Naive thymus-derived CD8-positive, alpha-beta T cell (primary cell): ENCODE data around the gene CACNB1. TPM values are rescaled to one million over a fixed set of nuclear protein-coding genes. Genes with fewer than 3 reads are reported as not detected.
A peak's percentile ranks its signal among the peaks of the same experiment; 100 is the strongest.

ENCODE experiments used
- ATAC-seq, 2 donors: fragments of 150-1000 bp; cut with Tn5 transposase in 1 of 2; sonication (Bioruptor Pico), chemical (Tn5 transposase) in 1 of 2; 1 replicate in 1 of 2; 2 replicates in 1 of 2; pipeline ENCODE4 v1.10.0; 2021; ENCODE audit warnings: mild to moderate bottlenecking in 2 of 2, moderate library complexity in 2 of 2
- POLR2A ChIA-PET: fragments of 350-600 bp; sonication (Branson Sonifier 250); formaldehyde crosslinking; loops from one replicate; lab custom pipeline; 2021; ENCODE audit warnings: antibody characterized with exemption; lab: Charles Lee
- DNase-seq, 10 donors: peaks; one replicate each; pipeline versions ENCODE4 v3.0.0 to v3.0.0-alpha.2; 2020 to 2022
- H3K27ac Mint-ChIP-seq, 10 donors: one replicate each; pipeline ENCODE4 v1.8.0; 2020 to 2022; ENCODE audit warnings: mild to moderate bottlenecking in 10 of 10, mixed read lengths in 10 of 10, moderate library complexity in 4 of 10, inconsistent platforms in 1 of 10
- H3K27me3 Mint-ChIP-seq, 5 donors: one replicate each; pipeline ENCODE4 v1.8.0; 2021 to 2022; ENCODE audit warnings: mixed read lengths in 5 of 5
- H3K36me3 Mint-ChIP-seq, 3 donors: one replicate each; pipeline ENCODE4 v1.8.0; 2020 to 2022; ENCODE audit warnings: mixed read lengths in 3 of 3, mild to moderate bottlenecking in 2 of 3, inconsistent platforms in 1 of 3
- H3K4me1 Mint-ChIP-seq, 4 donors: one replicate each; pipeline ENCODE4 v1.8.0; 2021 to 2022; ENCODE audit warnings: mixed read lengths in 4 of 4
- H3K4me3 Mint-ChIP-seq, 10 donors: one replicate each; pipeline ENCODE4 v1.8.0; 2020 to 2022; ENCODE audit warnings: mild to moderate bottlenecking in 10 of 10, mixed read lengths in 10 of 10, moderate library complexity in 6 of 10, inconsistent platforms in 1 of 10
- H3K9me3 Mint-ChIP-seq, 9 donors: one replicate each; pipeline ENCODE4 v1.8.0; 2020 to 2022; ENCODE audit warnings: mixed read lengths in 9 of 9, mild to moderate bottlenecking in 3 of 9, inconsistent platforms in 1 of 9, moderate library complexity in 1 of 9
- polyA plus RNA-seq, 3 donors: library from polyadenylated mRNA; unstranded; fragments of 300-500 nt; fragmentation: Illumina TruSeq; gene quantifications; one replicate each; pipeline ENCODE4 v1.2.3, GENCODE V29; 2021
- total RNA-seq, 8 experiments: library from RNA in 2 of 8; stranded (reverse) in 2 of 8; gene quantifications; one replicate each; pipeline ENCODE4 v1.2.3 and lab custom pipeline; 2021 to 2026

Gene CACNB1
- total and polyA plus RNA-seq, 5 experiments from 2014 or later, result 0.75 to 12.0 (median 6.3) TPM; not detected in 1

GRCh38 chr17:39186481-39187002 is 10.9 kb downstream of the CACNB1 start:
- no peaks in the 10 kb centered on the region for H3K4me1 Mint-ChIP-seq
- H3K27me3 Mint-ChIP-seq, result no peaks in the 10 kb centered on the region
- no peak overlapping the region for H3K27ac Mint-ChIP-seq
- H3K4me3 Mint-ChIP-seq, result no peak overlapping the region
- no peaks in the 10 kb centered on the region for H3K9me3 Mint-ChIP-seq
- POLR2A ChIA-PET, result interaction anchor here (0.7 kb wide), 1 partner anchor 11 kb away, joined by 3 read pairs; the partner anchor contains the start of gene CACNB1
- DNase-seq (no peak), ATAC-seq (no peak)
- H3K36me3 Mint-ChIP-seq, result peaks cover 0 to 40% (median 3%) of the 10 kb centered on the region in 3 donors

GRCh38 chr17:39183720-39184119 is 13.7 kb downstream of the CACNB1 start:
- no peak overlapping the region for H3K4me3 Mint-ChIP-seq
- no peaks in the 10 kb centered on the region for H3K27me3 Mint-ChIP-seq
- DNase-seq (no peak), ATAC-seq (no peak)
- H3K9me3 Mint-ChIP-seq, result no peaks in the 10 kb centered on the region
- peaks cover 0 to 36% (median 3%) of the 10 kb centered on the region in 3 donors for H3K36me3 Mint-ChIP-seq
- POLR2A ChIA-PET, result interaction anchor here (0.8 kb wide), 1 partner anchor 10 kb away, joined by 3 read pairs; no protein-coding TSS in a partner anchor
- H3K4me1 Mint-ChIP-seq, result no peaks in the 10 kb centered on the region
- peak overlapping the region in 1 of 10 donors; percentile 56 for H3K27ac Mint-ChIP-seq

GRCh38 chr17:39183045-39183444 is 14.4 kb downstream of the CACNB1 start:
- H3K4me3 Mint-ChIP-seq, result no peak overlapping the region
- POLR2A ChIA-PET, result interaction anchor here (0.8 kb wide), 1 partner anchor 10 kb away, joined by 3 read pairs; no protein-coding TSS in a partner anchor

GRCh38 chr17:39181303-39181702 is 16.2 kb downstream of the CACNB1 start:
- POLR2A ChIA-PET, result no interaction called here

More at GRCh38 chr17:39183045-39183444, 14.4 kb downstream of the CACNB1 start:
- no peaks in the 10 kb centered on the region for H3K27me3 Mint-ChIP-seq
- no peak for DNase-seq
- H3K9me3 Mint-ChIP-seq, result no peaks in the 10 kb centered on the region
- H3K27ac Mint-ChIP-seq, result peak overlapping the region in 3 of 10 donors; percentile 3 to 48 (median 31)
- H3K36me3 Mint-ChIP-seq, result peaks cover 0 to 30% (median 0%) of the 10 kb centered on the region in 3 donors
- no peaks in the 10 kb centered on the region for H3K4me1 Mint-ChIP-seq
- ATAC-seq, result no peak

DNA sequence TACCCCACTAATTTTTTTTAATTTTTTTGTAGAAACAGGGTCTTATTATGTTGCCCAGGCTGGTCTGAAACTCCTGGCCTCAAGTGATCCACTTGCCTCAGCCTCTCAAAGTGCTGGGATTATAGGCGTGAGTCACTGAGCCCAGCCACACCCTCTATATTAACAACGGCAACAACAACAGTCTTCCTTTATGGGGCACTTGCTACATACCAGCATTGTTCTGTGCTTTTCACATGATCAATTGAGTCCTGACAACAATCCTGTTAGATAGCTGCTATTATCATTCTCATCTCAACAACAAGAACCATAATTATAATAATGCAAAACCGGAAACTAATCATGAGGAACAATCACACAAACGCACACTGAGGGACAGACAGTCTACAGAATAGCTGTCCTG is 18.9 kb downstream of the CACNB1 start:
- DNase-seq, result no peak
- Mint-ChIP-seq H3K27ac (no peak overlapping the region), H3K4me1 (peaks cover 1 to 15% (median 8%) of the 10 kb centered on the region in 4 donors), H3K9me3 (no peaks in the 10 kb centered on the region), H3K4me3 (no peak overlapping the region), H3K36me3 (peaks cover 0 to 14% (median 0%) of the 10 kb centered on the region in 3 donors), H3K27me3 (no peaks in the 10 kb centered on the region)
- POLR2A ChIA-PET, result interaction anchor here (0.7 kb wide), 1 partner anchor 46 kb away, joined by 7 read pairs; no protein-coding TSS in a partner anchor
- no peak for ATAC-seq

More at GRCh38 chr17:39181303-39181702, 16.2 kb downstream of the CACNB1 start:
- ATAC-seq, result no peak
- DNase-seq, result no peak
- Mint-ChIP-seq H3K9me3 (no peaks in the 10 kb centered on the region), H3K27ac (no peak overlapping the region), H3K4me3 (no peak overlapping the region), H3K4me1 (no peaks in the 10 kb centered on the region), H3K36me3 (peaks cover 0 to 26% (median 0%) of the 10 kb centered on the region in 3 donors), H3K27me3 (no peaks in the 10 kb centered on the region)

- Mint-ChIP-seq H3K27me3 (no peaks in the 10 kb centered on the region), H3K27ac (peak overlapping the region in 1 of 10 donors; percentile 52), H3K4me3 (no peak overlapping the region), H3K36me3 (peaks cover 0 to 4% (median 0%) of the 10 kb centered on the region in 3 donors), H3K4me1 (peaks cover 11 to 28% (median 18%) of the 10 kb centered on the region in 4 donors), H3K9me3 (no peaks in the 10 kb centered on the region)
- POLR2A ChIA-PET, result no interaction called here
- ATAC-seq, result no peak
- no peak for DNase-seq
These were observed 20.2 kb downstream of the CACNB1 start for GRCh38 chr17:39177256-39177655.

DNA sequence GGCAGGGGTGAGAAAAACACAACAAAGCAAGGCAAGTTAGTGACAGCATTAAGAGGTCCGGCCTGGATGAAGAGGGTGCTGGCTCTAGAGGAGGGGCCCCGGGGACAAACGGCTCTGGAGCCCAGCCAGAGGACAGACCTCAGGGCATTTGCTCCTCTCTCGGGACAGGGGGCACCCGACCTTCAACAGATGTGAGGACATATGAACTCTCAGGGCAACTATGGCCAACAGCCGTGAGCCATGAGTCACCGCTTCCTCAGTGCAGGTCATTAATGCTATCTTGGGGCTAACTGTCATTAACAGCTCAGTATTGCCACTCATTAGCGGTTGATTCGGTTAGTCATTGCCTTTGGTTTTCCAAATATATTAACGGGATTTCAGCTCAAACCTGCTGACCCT is 21.8 kb downstream of the CACNB1 start:
- ATAC-seq (no peak), DNase-seq (no peak)
- no peak overlapping the region for H3K4me3 Mint-ChIP-seq
- no peaks in the 10 kb centered on the region for H3K27me3 Mint-ChIP-seq
- POLR2A ChIA-PET, result interaction anchor here (0.9 to 2.4 kb wide), 5 partner anchors 21 to 193 kb away, joined by 4 to 14 read pairs (median 5); partner anchors contain the start of gene RPL19
- H3K4me1 Mint-ChIP-seq, result peaks cover 16 to 33% (median 24%) of the 10 kb centered on the region in 4 donors
- H3K36me3 Mint-ChIP-seq, result peaks cover 0 to 4% (median 0%) of the 10 kb centered on the region in 3 donors
- H3K9me3 Mint-ChIP-seq, result no peaks in the 10 kb centered on the region
- no peak overlapping the region for H3K27ac Mint-ChIP-seq

DNA sequence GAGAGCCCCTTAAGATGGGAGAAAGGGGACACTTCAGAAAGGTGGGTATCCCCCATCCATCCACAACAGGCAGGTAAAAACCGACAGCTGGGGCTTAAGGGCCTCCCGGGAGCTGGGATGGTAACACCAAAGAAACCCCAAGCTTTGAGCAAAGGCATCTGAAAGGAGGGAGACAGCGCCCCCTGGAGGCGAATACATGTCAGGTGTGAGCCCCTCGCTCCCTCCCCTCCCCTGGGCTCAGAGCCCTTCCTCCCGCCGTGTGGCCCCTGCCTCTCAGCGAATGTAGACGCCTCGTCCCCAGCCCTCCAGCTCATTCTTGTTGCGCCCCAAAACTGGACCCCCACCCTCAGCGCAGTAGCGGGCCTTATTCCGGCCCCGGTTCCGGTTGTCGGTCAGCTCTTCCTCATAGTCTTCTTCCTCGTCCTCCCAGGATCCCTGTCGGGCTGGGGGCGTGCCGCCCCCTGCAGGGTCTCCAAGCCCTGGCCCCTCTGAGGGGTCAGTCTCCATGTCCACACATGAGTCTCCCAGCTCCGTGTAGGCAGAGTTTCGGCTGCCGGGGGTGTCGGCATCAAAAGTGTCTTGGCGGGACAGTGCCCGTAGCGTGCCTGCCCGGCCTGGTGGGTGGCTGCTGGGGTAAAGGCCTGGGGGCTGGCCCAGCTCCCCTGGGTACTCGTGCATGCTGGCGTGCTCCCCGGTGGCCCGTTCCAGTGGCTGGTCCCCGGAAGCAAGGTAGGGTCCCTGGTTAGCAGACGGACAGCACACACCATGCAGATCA is 22.4 kb downstream of the CACNB1 start:
- Mint-ChIP-seq H3K27me3 (no peaks in the 10 kb centered on the region), H3K9me3 (no peaks in the 10 kb centered on the region), H3K36me3 (peaks cover 0 to 4% (median 0%) of the 10 kb centered on the region in 3 donors), H3K4me1 (peaks cover 16 to 33% (median 25%) of the 10 kb centered on the region in 4 donors), H3K27ac (peak overlapping the region in 2 of 10 donors; percentile 51 to 77), H3K4me3 (no peak overlapping the region)
- POLR2A ChIA-PET, result interaction anchor here (0.5 to 2.4 kb wide), 11 partner anchors 21 to 273 kb away, joined by 3 to 14 read pairs (median 5); partner anchors contain the start of gene RPL19
- peak; percentile 68 to 90 (median 78) for DNase-seq
- ATAC-seq, result peak; percentile 94 to 98

- Mint-ChIP-seq H3K9me3 (no peaks in the 10 kb centered on the region), H3K27me3 (peaks cover 0 to 4% (median 0%) of the 10 kb centered on the region in 5 donors), H3K27ac (peak overlapping the region in 5 of 10 donors; percentile 9 to 68 (median 29)), H3K4me3 (no peak overlapping the region), H3K4me1 (peaks cover 16 to 35% (median 28%) of the 10 kb centered on the region in 4 donors), H3K36me3 (peaks cover 0 to 4% (median 0%) of the 10 kb centered on the region in 3 donors)
- ATAC-seq (peak in 1 of 2 donors; percentile 9), DNase-seq (no peak)
- POLR2A ChIA-PET, result interaction anchor here (1.0 to 2.4 kb wide), 5 partner anchors 9 to 213 kb away, joined by 3 to 14 read pairs (median 4); no protein-coding TSS in a partner anchor
These were observed 23.8 kb downstream of the CACNB1 start for GRCh38 chr17:39173526-39174274.

DNA sequence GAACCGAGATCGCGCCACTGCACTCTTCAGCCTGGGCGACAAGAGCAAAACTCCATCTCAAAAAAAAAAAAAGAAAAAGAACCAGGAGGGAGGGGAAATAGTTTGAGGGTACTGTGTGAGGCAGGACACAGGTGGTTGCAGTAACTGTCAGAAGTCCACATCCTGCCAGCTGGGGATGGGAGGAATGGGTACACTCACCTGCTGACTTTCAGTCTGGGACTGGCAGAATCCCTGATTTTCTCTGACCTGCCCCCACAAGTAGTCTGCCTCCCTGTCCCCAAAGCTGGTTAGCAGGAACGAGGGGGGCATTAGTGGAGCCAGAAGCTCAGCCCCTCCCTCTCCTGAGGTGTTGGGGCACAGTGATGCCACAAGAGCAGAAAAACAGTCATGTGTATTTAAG is 24.4 kb downstream of the CACNB1 start:
- H3K27ac Mint-ChIP-seq, result peak overlapping the region in 4 of 10 donors; percentile 58 to 83 (median 69)
- H3K36me3 Mint-ChIP-seq, result peaks cover 0 to 4% (median 0%) of the 10 kb centered on the region in 3 donors
- POLR2A ChIA-PET, result interaction anchor here (1.0 to 2.4 kb wide), 2 partner anchors 8 to 191 kb away, joined by 4 to 14 read pairs; no protein-coding TSS in a partner anchor
- DNase-seq, result peak in 2 of 10 donors; percentile 14 to 22
- no peak overlapping the region for H3K4me3 Mint-ChIP-seq
- ATAC-seq, result peak in 1 of 2 donors; percentile 38
- peaks cover 16 to 35% (median 28%) of the 10 kb centered on the region in 4 donors for H3K4me1 Mint-ChIP-seq
- no peaks in the 10 kb centered on the region for H3K9me3 Mint-ChIP-seq
- peaks cover 0 to 6% (median 0%) of the 10 kb centered on the region in 5 donors for H3K27me3 Mint-ChIP-seq

- ATAC-seq, result no peak
- H3K27me3 Mint-ChIP-seq, result peaks cover 0 to 6% (median 2%) of the 10 kb centered on the region in 5 donors
- H3K4me1 Mint-ChIP-seq, result peaks cover 22 to 44% (median 37%) of the 10 kb centered on the region in 4 donors
- no peak overlapping the region for H3K4me3 Mint-ChIP-seq
- POLR2A ChIA-PET, result interaction anchor here (1.4 kb wide), 1 partner anchor 188 kb away, joined by 4 read pairs; no protein-coding TSS in a partner anchor
- H3K36me3 Mint-ChIP-seq, result no peaks in the 10 kb centered on the region
- no peak for DNase-seq
- peak overlapping the region in 2 of 10 donors; percentile 6 to 41 for H3K27ac Mint-ChIP-seq
- no peaks in the 10 kb centered on the region for H3K9me3 Mint-ChIP-seq
These were observed 25.5 kb downstream of the CACNB1 start for GRCh38 chr17:39171933-39172332.
